GM19328 (cell line): ENCODE results near the gene TP63.

Experiments
- ATAC-seq: cut with Tn5 transposase; IDR thresholded peaks from one replicate; pipeline ENCODE4 v1.9.1; 2021; ENCODE audit warnings: mild to moderate bottlenecking, moderate library complexity; ENCODE audit not compliant: unreplicated experiment

The TP63 gene

DNA sequence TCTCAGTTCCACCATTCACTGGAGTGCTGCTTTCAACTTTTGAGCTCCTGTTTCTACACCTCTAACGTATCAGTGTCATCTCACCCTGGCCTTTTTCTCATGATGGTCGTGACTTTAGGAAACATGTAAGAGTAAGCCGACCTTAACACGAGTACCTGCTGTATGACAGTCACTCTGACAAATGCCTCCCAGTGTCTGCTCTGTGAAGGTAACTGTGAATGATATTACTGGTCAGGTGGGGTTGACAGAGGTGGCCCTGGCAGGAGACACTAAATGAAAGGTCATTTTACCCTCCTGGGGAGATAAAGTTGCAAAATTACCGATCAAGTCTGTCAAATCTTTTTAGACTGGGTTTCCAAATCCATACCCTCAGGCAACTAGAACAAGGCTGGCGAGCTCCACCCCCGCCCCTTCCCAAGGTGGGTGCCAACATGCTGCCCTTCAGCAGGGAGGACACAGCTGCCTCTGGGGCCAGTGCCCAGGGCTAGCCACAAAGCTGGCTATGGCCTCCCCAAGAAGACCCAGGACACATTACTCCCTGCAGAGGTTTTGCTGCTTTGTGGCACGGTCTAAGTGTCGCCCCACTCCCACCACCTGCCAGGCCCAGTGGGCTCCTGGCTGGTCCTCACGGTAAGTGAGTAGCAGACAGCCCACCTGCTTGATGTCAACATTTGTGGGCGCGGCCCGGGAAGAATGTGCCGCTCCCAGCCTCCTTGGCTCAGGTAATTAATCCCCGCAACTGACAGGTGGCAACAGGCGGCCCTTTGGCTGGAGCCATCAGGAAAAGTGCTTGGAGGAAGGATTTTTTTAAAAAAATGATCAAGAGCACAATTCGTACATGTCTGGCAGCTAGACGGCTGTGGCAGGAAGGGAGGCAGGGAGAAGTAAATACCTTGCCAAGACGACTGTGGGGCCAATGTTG, 211.8 kb downstream of the TP63 start:
- ATAC-seq, result no peak

- no peak for ATAC-seq
Observed at GRCh38 chr3:189845069-189845468, 213.9 kb downstream of the TP63 start.

DNA sequence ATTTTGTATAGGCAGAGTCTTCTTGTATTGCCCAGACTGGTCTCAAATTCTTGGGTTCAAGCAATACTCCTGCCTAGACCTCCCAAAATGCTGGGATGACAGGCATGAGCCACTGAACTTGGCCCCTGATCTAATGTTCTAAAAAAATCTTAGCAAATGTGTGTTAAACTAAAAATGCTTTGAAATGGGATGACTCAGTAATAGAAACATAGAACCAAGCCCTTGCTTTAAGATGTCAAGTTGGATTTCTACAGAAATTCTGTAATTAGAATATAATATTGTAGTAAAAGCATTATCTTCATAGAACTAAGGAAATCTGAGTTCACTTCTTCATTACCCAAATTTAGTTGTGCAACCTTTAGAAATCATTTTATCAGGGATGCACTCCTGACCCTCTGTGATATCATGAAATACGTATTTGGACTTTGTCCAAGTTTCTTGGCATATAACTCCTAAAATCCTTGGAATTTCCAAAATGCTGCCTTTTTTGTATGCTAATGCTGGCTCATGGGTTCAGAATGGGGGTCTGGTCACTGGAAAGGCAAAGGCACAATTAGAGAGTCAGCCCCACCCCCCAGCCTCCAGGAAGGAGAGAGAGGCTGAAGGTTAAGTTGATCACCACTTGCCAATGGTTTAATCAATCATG, 217.3 kb downstream of the TP63 start:
- ATAC-seq, result no peak

DNA sequence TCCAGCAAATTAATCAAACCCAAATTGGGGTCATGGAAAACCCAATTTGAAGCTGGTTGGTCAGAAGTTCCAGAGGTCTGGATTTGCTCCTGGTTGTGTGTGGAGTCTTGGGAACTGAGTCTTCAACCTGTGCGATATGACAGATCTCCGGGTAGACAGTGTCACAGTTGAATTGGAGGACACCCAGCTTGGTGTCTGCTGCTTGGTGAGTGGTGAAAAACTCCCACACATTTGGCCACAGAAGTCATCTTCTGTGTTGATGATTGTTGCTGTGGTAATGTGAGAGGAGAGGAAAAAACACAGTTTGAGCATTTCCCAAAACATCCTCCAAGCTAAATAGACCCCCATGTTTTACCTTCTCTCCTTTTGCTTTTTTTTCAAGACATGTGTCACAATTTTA, 218.1 kb downstream of the TP63 start:
- no peak for ATAC-seq

DNA sequence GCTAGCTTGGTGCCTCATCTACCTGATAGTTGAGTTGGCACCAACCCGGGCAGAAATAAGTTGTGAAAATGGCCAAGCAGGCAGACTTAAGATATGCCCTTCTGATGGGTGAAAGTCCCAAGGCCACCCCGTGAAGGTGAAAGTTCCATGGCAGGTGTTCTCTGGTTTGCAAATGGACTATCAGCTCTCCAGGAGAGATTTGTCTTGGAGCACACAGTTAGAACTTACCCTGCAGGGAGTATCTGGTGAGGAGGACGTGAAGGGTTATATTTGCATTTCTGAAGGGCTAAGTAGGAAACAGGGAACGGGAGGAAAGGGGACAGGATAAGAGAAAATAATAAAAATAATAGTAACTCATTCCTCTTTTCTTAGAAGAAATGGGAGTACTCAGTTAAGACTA, 220.5 kb downstream of the TP63 start:
- no peak for ATAC-seq

- no peak for ATAC-seq
Observed at GRCh38 chr3:189853906-189854305, 222.7 kb downstream of the TP63 start.

DNA sequence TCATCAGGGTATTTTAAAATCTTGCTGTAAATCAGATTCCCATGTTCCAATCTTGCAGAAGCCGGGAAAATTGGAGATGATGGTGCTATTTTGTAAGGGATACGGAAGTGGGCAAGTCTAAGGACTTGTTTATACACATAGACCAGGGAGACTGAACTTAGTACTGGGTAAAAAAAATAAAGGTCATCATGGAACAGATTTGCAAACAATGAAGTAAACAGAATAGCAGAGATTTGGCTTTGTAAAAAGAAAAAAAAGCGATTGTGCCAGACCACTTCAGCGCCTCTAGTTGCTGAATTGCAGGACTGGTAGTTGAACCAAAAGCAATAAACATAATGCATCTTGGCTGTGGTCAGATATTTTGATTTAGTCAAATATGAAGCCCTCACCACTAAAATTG, 229.1 kb downstream of the TP63 start:
- no peak for ATAC-seq

GRCh38 chr3:189862385-189862998, 231.3 kb downstream of the TP63 start:
- ATAC-seq, result no peak

DNA sequence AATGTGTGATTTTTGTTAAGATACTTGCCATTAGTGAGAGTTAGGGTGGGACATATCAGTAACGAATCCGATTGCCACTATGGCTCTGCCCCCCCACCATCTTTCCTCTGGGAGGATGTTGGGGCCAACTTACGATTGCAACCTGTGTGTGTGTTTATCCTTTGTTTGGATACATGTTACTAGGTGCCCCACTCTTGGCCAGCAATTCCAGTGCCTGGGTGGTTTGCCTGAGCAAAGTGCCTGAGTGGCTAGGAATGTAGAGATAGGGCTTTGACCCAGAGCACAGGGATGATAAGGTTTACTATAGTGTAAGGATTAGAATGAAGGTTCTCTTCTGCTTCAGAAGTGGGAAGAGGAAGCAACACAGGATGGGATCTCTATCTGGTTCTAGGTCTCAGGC, 231.8 kb downstream of the TP63 start:
- no peak for ATAC-seq

GRCh38 chr3:189868061-189868460, 236.9 kb downstream of the TP63 start:
- no peak for ATAC-seq

DNA sequence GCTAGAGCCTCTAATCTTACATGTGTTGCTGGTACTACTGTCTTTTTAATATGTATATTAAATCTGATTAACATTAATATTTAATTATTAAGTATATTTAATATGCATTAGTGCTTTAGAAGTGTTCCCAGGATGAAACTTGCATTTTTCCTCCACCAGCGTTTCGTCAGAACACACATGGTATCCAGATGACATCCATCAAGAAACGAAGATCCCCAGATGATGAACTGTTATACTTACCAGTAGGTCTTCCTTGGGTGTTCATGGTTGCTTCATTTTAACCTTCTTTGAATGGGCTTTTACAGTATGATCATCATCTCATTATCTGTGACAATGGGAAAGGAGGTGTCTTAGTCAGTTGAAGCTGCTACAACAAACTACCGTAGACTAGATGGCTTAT, 238.0 kb downstream of the TP63 start:
- ATAC-seq, result no peak

DNA sequence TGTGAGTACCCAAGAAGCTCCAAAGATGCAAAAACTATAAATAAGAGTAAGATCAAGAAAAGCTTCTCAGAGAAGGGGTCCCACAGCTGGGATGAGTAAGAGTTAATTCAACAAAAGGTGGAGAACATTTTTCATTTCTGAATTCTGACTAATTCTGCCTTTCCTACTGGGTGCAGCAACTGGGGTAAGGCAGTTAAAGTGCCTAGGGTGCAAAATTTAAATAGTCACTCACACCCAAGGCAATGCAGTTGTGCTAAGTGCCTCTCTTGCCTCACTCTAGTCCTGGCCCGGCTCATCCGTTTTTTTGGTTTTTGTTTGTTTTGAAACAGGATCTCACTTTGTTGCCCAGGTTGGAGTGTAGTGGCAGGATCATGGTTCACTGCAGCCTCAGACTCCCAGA, 240.2 kb downstream of the TP63 start:
- no peak for ATAC-seq

DNA sequence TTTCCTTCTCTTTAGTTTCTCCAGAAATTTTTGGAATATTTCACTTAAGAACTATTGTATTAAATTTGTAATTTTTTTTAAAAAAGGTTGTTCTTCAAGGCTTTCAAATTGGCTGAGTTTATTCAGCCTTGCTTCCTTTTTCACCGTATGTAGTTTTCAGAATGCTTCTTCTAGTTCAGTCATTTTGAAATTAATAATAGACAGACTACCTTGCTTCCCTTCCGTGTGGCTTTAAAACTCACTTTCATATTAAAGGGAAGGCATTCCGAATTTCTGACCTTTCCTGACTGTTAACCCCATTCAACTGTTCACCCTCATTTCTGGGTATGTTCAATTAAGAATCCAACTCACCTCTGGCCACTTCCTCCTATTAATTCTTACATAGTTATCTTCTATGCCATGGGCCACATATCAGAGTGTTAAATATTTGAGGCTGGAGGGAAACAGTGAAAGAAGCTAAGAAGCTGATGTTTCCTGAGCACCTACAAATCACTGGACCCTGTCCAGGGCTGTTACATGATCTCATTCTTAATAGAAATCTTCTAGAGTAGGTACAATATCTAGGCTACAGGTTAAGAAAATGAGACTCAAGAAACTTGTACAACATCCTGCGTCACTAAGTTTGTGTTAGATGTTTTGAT, 252.0 kb downstream of the TP63 start:
- ATAC-seq, result no peak

DNA sequence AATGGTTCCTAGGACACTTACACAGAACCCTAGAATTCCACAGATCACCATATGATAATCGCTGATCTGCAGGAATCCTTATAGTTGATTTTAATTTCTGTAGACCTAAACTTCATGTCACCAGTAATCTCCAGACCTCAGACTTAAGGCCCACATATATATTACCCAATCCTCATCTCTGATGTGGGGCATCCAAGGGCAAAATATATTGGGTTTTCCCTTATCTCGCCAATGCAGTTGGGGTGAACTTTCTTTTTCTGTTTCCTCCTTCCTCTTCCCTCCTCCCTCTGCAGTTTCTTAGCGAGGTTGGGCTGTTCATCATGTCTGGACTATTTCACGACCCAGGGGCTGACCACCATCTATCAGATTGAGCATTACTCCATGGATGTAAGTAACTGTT, 259.3 kb downstream of the TP63 start:
- ATAC-seq, result no peak

DNA sequence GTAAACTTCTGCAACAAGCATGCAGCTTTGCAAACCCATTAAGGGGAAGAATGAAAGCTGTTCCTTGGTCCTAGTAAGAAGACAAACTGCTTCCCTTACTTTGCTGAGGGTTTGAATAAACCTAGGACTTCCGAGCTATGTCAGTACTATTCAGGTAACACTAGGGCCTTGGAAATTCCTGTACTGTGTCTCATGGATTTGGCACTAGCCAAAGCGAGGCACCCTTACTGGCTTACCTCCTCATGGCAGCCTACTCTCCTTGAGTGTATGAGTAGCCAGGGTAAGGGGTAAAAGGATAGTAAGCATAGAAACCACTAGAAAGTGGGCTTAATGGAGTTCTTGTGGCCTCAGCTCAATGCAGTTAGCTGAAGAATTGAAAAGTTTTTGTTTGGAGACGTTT, 265.3 kb downstream of the TP63 start:
- ATAC-seq, result no peak

DNA sequence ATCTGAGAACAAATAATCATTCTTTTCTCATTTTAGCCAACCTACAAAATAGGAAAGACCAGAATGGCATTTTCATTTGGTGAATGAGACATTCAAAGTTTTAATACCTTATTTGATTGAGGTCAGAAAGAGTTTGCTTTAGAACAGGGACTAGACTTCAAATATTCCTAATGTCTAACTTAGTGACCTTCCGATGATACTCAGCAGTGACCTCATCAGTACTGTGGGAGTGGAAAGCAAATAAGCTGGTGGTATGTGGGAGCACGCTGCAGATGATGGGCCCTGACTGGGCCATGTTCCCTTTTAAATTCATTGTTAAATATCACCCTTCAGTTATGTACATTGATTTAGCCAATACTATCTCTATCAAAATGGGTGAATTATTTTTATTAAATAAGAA, 266.2 kb downstream of the TP63 start:
- no peak for ATAC-seq

GRCh38 chr3:189898559-189899153, 267.5 kb downstream of the TP63 start:
- ATAC-seq, result no peak

DNA sequence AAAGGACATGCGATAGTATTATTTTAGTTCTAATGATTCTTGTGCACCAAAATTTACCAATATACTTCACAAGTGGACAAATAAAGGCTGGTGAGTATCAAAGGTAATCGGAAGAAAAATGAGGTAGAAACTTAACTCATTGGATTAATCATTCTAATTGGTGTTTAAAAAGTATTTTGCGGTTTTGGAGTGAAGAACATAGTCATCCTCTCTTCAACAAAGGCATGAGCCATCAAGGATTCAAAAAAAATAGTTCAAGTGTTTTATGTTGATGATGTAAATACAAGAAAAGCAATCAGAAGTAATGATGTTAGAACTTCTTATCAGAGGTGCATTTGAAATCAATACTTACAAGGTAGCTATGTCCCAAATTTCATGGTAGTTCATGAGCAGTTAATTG, 268.0 kb downstream of the TP63 start:
- ATAC-seq, result no peak

- ATAC-seq, result no peak
Observed at GRCh38 chr3:189900578-189900977, 269.4 kb downstream of the TP63 start.

GRCh38 chr3:189901481-189901880, 270.3 kb downstream of the TP63 start:
- no peak for ATAC-seq
